T-helper 22 cell (primary cell): ENCODE measurements around the gene IGFL2.

Experiments used
- DNase-seq: peaks from one replicate; pipeline ENCODE4 v3.0.0-alpha.2; 2020; ENCODE audit warnings: low read depth

IGFL2 gene

DNA sequence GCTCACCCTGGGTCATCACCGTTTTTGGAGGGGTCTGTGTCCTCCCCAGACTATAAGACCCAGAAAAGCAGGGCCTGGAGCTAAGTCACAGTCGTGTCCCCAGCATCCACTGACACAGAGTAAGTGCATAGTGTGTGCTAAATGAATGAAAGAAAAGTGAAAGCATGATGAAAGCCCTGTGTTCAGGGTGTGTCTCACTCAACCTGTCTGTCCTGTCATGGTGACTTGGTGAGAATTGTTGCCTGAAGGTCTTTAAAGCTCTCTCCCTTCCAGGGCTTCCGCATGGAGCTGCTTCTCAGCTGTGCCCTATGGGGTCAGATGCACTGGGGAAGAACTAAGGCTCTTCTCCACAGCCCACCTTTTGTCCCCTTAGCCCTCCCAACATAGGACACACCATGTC is 61.0 kb downstream of the IGFL2 start:
- DNase-seq = no peak

DNA sequence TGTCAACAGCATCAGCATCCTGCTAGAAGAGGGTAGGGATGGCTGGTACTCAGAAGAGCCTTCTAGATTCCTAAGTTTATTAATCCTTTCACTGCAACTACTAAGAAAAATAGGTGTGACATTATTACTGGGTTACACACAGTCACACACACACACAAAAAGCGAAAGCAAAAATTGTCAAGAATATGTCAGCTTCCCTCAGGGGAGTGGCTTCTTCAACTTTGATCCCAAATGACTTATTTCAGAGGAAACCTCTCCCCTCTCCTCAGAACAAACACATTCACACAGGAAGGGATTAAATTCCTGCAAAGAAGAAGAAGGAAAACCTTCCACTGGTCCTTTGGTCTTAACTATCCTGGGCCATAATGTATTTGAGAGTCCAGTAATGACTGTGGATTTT is 61.4 kb downstream of the IGFL2 start:
- DNase-seq = no peak

DNA sequence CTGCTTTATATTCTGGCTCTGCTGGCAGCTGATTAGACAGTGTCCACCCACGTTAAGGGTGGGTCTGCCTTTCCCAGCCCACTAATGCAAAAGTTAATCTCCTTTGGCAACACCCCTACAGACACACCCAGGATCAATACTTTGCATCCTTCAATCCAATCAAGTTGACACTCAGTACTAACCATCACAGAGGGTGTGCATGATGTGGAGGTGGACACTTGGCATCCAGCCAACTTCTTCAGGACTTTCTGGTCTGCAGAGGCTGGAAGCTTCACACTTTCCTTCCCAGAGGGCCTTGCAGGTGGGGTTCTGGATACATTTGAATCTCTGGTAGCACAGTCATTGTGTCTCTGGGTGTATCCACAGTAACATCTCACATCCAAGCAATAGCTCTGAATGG is 62.6 kb downstream of the IGFL2 start:
- no peak for DNase-seq
